ENCODE results near the gene TSPAN11.
A peak's percentile ranks its signal among the peaks of the same experiment; 100 is the strongest.
"Not testable (repeated sequence)": the region's sequence is repeated elsewhere in the genome, so short reads cannot be mapped to it uniquely, and the experiment has no call there.

The TSPAN11 gene

DNA sequence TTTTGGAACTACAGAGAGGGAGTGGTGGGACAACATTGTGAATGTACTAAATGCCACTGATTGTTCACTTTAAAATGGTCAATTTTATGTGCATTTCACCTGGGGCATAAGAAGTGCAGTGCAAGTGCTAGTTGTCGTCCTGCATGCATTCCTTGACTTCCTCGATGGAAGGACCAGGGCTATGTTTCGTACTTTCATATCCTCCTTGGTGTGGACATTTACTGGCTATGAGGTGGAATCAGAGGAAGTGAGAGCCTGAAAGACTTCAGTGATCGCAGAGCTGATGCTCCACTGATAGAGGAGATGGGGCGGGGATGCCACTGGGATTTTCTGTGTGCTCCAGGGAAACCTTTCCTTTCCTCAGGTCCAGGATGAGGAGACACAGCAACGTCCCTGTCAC lies 93.0 kb downstream of the TSPAN11 start:
- no peak for DNase-seq (ENCODE audit: low spot score)

DNA sequence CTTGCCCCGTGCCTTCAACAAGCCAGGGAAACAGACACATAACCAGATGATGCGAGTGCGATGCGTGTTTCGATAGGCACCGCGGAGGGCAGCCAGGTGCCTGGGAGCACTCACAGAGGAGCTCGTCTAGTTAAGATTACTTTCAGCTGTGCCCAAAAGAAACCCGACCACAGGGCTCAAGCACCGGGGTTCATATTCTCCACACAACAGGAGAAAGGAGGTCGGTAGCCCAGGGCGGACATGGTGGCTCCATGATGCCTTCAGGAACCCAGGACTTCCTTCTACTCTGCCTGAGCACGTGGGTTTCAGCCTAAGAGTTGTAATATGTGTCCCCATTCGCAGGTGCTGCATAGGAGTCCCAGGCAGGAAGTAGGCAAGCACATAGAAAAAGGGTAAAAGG lies 93.4 kb downstream of the TSPAN11 start:
- DNase-seq (ENCODE audit: low spot score): no peak

DNA sequence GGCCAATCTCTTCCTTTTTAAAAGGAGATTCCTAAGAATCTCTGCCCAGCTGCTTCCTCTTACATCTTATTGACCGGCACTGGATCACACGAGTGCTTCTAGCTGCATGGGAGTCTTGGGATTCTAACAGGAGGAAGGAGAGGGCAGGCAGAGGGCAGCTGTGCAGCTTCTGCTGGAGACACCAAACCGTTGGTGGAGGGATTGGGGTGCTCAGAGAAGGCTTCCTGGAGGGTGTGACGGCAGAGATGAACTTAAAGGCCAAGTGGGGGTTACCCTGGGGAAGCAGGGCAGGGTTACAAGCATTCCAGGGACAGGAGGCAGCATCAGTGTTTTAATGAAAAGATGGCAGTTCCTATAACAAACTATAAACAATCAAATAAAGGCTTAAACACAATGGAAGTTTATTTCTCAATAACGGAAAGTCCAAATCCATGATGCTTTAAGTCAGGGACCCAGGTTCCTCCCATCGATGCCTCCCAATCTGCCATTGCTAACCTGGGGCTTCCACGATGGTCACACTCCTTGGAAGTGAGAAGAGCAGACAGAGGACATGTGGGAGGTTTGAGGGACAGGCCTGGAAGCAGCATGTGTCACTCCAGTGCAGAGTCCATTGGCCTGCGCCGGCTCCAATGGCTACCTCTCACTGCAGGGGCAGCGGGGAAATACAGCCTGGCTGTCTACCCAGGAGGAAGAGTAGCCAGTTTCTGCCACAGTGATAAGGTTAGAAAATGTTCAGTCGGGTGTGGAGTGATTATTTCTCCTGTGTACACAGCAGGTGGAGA lies 94.0 kb downstream of the TSPAN11 start:
- DNase-seq (ENCODE audit: low spot score): no peak

GRCh38 chr12:31021181-31021580 lies 94.6 kb downstream of the TSPAN11 start:
- DNase-seq (ENCODE audit: low spot score): no peak

DNA sequence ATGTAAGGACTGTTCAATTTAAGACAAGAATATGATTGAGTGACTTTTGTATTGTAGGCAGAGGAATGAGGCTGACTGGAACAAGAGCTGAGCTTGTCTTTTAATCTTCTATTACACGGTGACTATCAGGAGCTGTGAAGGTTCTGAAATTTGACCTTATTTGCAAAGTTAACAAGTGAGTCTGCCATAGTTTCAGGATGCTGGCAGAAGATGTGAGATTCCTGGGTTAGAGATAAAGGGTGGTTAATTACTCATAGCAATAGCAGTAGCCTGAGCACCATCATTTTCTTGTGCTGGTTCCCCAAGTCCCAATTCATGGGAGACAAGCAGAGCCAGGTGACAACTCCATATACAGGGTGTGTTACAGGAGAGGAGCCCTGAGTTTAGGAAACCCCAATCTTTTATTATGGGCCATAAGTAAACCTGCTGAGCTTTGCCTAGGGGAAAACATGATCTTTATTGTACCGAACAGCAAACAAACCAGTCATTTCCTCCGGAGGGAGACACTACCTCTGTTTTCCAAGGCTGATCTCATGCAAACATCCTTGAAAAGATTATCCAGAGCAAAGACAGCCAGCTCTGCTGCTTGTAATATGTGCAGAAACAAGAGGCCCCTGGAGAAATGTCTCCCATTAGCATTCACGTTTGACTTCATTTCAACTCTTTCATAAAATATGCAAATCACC lies 95.4 kb downstream of the TSPAN11 start:
- DNase-seq (ENCODE audit: low spot score): no peak

- no peak for DNase-seq (ENCODE audit: low spot score)
Observed at GRCh38 chr12:31023271-31023724, 96.8 kb downstream of the TSPAN11 start.

DNA sequence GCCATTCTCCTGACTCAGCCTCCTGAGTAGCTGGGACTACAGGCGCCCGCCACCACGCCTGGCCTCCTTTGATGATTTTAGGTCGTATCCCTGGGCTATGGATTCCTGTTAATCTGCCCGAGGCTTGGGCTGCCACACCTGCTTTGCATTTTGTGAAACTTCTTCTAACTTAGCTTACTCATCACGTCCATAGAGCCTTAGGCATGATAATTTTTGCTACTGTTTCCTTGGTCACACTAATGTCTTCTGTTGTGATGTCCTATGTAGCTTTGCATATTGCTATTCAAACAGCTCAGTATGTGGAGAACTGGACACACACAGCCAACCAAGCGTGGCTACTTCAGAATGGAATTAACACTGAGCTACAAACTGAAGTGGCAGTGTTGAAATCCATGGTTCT lies 99.7 kb downstream of the TSPAN11 start:
- DNase-seq (ENCODE audit: low spot score): no peak

GRCh38 chr12:31027006-31027405 lies 100.5 kb downstream of the TSPAN11 start:
- DNase-seq (ENCODE audit: low spot score): not testable (repeated sequence)

DNA sequence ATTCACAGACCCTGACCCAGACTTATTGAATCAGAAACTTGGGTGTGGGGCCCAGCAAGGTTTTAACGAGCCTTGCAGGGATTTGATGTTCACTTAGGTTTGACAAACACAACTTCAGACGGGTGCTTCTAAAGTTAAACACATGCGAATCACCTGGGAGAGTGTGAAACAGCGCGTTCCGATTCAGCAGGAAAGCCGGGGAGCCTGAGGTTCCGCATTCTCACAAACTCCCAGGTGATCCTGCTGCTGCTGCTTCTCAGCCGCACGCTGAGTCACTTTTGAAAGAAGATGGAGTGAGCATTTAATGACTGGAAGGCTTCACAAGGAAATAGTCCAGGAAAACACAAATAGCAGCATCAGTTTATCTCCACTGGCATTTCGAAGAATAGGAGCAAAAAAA lies 102.9 kb downstream of the TSPAN11 start:
- no peak for DNase-seq (ENCODE audit: low spot score)

DNA sequence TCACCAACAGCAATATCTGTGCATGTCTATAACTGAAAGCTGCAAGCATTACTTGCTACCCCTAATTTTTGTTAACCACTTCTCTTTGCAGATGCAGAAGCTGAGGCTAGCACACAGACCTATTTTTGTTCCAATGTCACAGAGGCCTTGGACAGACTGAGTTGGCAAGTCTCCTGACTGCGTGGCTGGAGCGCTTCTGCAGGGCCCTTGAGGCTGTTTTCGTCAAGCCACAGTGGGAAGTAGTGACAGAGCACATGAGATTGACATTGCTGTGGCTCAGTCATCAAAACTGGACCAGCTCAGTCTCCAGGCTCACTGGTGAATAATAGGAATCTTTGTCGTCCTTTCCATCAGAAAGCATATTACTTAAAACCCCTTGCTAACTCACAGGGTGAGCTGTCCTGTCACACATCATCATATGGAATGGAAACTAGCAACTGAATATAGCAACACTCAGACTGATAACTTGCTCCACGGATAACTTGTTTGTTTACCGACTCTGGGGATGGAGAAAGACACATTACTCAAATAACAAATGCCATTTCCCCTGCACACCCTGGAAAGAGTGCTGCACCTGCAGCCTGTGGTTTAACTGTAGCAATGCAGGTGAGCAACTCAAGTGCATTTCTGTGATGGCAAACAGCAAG lies 103.5 kb downstream of the TSPAN11 start:
- DNase-seq (ENCODE audit: low spot score): peak; percentile 64

- DNase-seq (ENCODE audit: low spot score): no peak
Observed at GRCh38 chr12:31031951-31032335, 105.4 kb downstream of the TSPAN11 start.

DNA sequence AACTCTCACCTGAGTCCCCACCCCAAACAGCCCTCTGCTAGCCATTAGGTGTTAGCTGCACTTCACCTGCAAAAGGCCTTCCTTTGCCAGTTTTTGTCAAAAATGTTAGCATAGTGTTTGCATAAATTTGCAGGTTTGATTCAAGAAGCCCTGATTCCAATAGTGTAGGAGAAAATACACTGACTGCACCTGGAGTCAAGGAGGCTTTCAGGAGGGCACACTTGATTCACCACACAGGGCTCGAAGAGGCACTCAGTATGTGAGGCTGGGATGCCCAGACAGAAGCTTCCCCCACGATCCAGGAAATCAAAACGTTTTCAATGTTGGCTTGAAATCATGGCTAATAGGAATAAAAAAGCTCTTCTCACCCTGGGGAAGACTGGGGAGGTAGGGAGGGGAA lies 106.6 kb downstream of the TSPAN11 start:
- no peak for DNase-seq (ENCODE audit: low spot score)

- no peak for DNase-seq (ENCODE audit: low spot score)
Observed at GRCh38 chr12:31033681-31034080, 107.1 kb downstream of the TSPAN11 start.

GRCh38 chr12:31034372-31034771 lies 107.8 kb downstream of the TSPAN11 start:
- DNase-seq (ENCODE audit: low spot score): no peak

GRCh38 chr12:31035226-31035625 lies 108.7 kb downstream of the TSPAN11 start:
- no peak for DNase-seq (ENCODE audit: low spot score)

DNA sequence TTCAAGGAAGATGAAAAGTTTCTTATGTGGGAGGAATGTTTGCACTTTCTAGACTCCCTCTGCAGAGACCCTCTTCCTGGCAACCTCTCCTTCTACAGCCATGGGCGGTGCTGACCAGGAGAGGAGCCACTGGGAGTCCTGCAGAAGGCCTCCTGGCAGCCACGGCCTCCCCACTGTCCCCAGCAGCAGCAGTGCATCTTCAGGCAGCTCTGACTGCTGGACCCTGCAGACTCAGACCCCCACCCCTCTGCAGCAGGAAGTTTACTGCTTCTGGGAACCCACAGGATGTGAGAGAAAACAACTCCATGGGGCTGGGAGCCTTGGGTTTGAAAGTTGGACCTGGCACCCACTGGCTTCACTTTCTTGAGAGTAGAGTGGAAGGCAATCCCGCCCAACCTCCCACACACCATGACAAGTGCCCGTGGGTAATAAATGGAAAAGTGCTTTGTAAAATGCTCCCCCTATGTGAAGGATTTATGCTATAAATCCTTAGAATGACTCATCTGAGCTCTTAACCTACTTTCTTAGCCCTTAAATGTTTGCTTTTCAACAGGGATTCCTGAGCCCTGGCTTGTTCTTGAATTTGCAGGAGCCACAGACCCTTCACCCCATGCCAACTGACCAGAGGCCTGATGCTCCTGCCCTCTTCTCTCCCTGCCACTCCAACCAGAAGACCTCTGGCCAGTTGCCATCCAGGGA lies 109.6 kb downstream of the TSPAN11 start:
- peak; percentile 37 for DNase-seq (ENCODE audit: low spot score)

- DNase-seq (ENCODE audit: low spot score): no peak
Observed at GRCh38 chr12:31037028-31037427, 110.5 kb downstream of the TSPAN11 start.

GRCh38 chr12:31037931-31038330 lies 111.4 kb downstream of the TSPAN11 start:
- DNase-seq (ENCODE audit: low spot score): no peak

- no peak for DNase-seq (ENCODE audit: low spot score)
Observed at GRCh38 chr12:31041033-31041564, 114.6 kb downstream of the TSPAN11 start.
